Karpas-422 (cell line): ENCODE measurements around the gene TRIM71. TPM values are rescaled to one million over a fixed set of nuclear protein-coding genes. Genes with fewer than 3 reads are reported as not detected.

ENCODE experiments used
- DNase-seq: peaks from one replicate; pipeline ENCODE4 v3.0.0-alpha.2; 2015
- H2AFZ ChIP-seq: fragments of 200-600 bp; sonication (generic); 2 replicates; pipeline ENCODE4 v1.6.1; 2014; ENCODE audit warnings: antibody characterized with exemption, low read length, mixed read lengths
- H3K27ac ChIP-seq: fragments of 200-600 bp; sonication (generic); 2 replicates; pipeline ENCODE4 v1.5.1; 2014; ENCODE audit warnings: mild to moderate bottlenecking, low read length, moderate library complexity
- H3K27me3 ChIP-seq: fragments of 200-600 bp; sonication (generic); 2 replicates; pipeline ENCODE4 v1.6.1; 2014; ENCODE audit warnings: low read length, mixed read lengths
- H3K36me3 ChIP-seq: fragments of 200-600 bp; sonication (generic); 2 replicates; pipeline ENCODE4 v1.6.1; 2014; ENCODE audit warnings: low read length, mixed read lengths; ENCODE audit not compliant: insufficient read depth
- H3K4me1 ChIP-seq: fragments of 200-600 bp; sonication (generic); 2 replicates; pipeline ENCODE4 v1.6.1; 2014; ENCODE audit warnings: mild to moderate bottlenecking, low read length, mixed read lengths
- H3K4me2 ChIP-seq: fragments of 200-600 bp; sonication (generic); 2 replicates; pipeline ENCODE4 v1.6.1; 2014; ENCODE audit warnings: low read length, low read depth, mild to moderate bottlenecking; ENCODE audit not compliant: poor library complexity, severe bottlenecking
- H3K4me3 ChIP-seq: fragments of 200-600 bp; sonication (generic); 2 replicates; pipeline ENCODE4 v1.5.1; 2014; ENCODE audit warnings: mild to moderate bottlenecking, antibody characterized with exemption, low read length, mixed read lengths
- H3K79me2 ChIP-seq: fragments of 200-600 bp; sonication (generic); 2 replicates; pipeline ENCODE4 v1.6.1; 2014; ENCODE audit warnings: mild to moderate bottlenecking, low read length, mixed read lengths
- H3K9ac ChIP-seq: fragments of 200-600 bp; sonication (generic); 2 replicates; pipeline ENCODE4 v1.6.0; 2014; ENCODE audit warnings: low read length
- H3K9me2 ChIP-seq: fragments of 200-600 bp; sonication (generic), shearing (Covaris generic); replicated peaks from 2 replicates; pipeline ENCODE4 v1.6.0; 2014; ENCODE audit warnings: mild to moderate bottlenecking, low read length, moderate library complexity; ENCODE audit not compliant: insufficient read depth
- H3K9me3 ChIP-seq: fragments of 300-700, 200-600 bp; sonication (generic); 2 replicates; pipeline ENCODE4 v1.6.1; 2014; ENCODE audit warnings: low read length, mixed read lengths
- H4K20me1 ChIP-seq: fragments of 200-600 bp; sonication (generic); 2 replicates; pipeline ENCODE4 v1.6.1; 2014; ENCODE audit warnings: mild to moderate bottlenecking, antibody characterized with exemption, low read length, low read depth; ENCODE audit not compliant: insufficient read depth
- total RNA-seq: library from RNA; depleted of rRNA; stranded (reverse); fragments of >200 nt; shearing (Covaris generic); gene quantifications from 2 replicates; pipeline ENCODE4 v1.2.3, GENCODE V29; 2014; ENCODE audit warnings: low replicate concordance

Gene TRIM71
- total RNA-seq, 1 experiment from 2014 or later: not detected

DNA sequence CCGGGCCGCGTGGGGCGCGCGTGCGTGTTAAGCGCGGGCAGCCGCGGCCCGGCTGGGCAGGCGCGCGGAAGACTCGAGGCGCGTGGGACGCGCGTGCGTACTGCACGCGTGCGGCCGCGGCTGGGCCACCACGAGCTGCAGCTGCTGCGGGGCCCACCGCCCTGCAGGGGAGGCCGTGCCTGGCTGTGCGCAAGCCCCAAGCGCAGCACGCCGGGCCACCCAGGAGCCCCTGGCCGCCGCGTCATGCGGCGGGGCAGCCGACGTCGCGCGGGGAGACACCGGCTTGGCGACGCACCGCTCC lies 590 bp upstream of the TRIM71 start:
- no peaks in the 10 kb centered on the region for H3K9me3 ChIP-seq
- no peak for DNase-seq
- H3K9me2 ChIP-seq: no peaks in the 10 kb centered on the region
- H3K4me3 ChIP-seq: no peak overlapping the region
- no peak overlapping the region for H3K4me2 ChIP-seq
- no peak overlapping the region for H2AFZ ChIP-seq
- no peaks in the 10 kb centered on the region for H3K27me3 ChIP-seq
- H3K9ac ChIP-seq: no peak overlapping the region
- H4K20me1 ChIP-seq: no peaks in the 10 kb centered on the region
- no peaks in the 10 kb centered on the region for H3K36me3 ChIP-seq
- no peaks in the 10 kb centered on the region for H3K4me1 ChIP-seq
- H3K79me2 ChIP-seq: no peaks in the 10 kb centered on the region
- H3K27ac ChIP-seq: no peak overlapping the region

DNA sequence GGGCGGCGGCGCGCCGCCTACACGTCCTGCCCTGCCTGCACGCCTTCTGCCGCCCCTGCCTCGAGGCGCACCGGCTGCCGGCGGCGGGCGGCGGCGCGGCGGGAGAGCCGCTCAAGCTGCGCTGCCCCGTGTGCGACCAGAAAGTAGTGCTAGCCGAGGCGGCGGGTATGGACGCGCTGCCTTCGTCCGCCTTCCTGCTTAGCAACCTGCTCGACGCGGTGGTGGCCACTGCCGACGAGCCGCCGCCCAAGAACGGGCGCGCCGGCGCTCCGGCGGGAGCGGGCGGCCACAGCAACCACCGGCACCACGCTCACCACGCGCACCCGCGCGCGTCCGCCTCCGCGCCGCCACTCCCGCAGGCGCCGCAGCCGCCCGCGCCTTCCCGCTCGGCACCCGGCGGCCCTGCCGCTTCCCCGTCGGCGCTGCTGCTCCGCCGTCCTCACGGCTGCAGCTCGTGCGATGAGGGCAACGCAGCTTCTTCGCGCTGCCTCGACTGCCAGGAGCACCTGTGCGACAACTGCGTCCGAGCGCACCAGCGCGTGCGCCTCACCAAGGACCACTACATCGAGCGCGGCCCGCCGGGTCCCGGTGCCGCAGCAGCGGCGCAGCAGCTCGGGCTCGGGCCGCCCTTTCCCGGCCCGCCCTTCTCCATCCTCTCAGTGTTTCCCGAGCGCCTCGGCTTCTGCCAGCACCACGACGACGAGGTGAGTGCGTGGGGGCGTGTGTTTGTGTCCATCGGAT lies 602 bp downstream of the TRIM71 start:
- Histone ChIP-seq H3K4me3 (no peak overlapping the region), H3K4me2 (no peak overlapping the region)

DNA sequence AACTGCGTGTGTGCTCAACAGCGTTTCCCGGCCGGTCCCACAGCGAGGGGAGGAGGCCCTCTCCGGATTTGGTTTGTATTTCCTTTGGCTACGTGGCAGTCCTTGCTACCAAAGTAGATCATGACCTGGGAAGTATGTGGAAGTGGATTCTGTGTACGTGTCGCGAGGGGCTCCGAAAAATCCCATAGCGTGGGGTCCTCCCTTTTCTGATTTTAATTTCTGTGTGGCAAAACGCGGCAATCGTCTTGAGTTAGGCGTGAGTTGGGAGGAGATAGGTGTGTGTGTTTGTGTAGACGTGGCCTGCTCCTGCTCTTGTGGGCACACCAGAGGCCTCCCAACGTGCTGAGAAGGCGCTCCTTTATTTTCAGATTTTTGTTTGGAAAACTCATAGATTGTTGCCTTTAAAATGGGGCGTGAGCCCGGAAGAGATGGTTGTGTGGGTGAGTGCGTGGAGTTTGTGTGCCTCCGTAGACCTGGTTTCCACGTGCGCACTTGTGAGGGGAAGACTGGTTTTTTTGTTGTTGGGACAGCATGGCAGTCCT lies 1.2 kb downstream of the TRIM71 start:
- H3K9me3 ChIP-seq: no peaks in the 10 kb centered on the region
- H3K9me2 ChIP-seq: no peaks in the 10 kb centered on the region
- no peak overlapping the region for H3K4me3 ChIP-seq
- H3K36me3 ChIP-seq: no peaks in the 10 kb centered on the region
- H3K4me1 ChIP-seq: no peaks in the 10 kb centered on the region
- H4K20me1 ChIP-seq: no peaks in the 10 kb centered on the region
- H3K27ac ChIP-seq: no peak overlapping the region
- no peak overlapping the region for H3K9ac ChIP-seq
- no peak for DNase-seq
- no peak overlapping the region for H3K4me2 ChIP-seq
- H3K27me3 ChIP-seq: no peaks in the 10 kb centered on the region
- no peaks in the 10 kb centered on the region for H3K79me2 ChIP-seq
- no peak overlapping the region for H2AFZ ChIP-seq

More for the DNA sequence above, 602 bp downstream of the TRIM71 start:
- H3K9me2 ChIP-seq: no peaks in the 10 kb centered on the region
- no peaks in the 10 kb centered on the region for H4K20me1 ChIP-seq
- DNase-seq: no peak
- H3K9me3 ChIP-seq: no peaks in the 10 kb centered on the region
- H3K9ac ChIP-seq: no peak overlapping the region
- no peak overlapping the region for H3K27ac ChIP-seq
- H3K36me3 ChIP-seq: no peaks in the 10 kb centered on the region
- no peaks in the 10 kb centered on the region for H3K79me2 ChIP-seq
- H3K4me1 ChIP-seq: no peaks in the 10 kb centered on the region
- H2AFZ ChIP-seq: no peak overlapping the region
- no peaks in the 10 kb centered on the region for H3K27me3 ChIP-seq

DNA sequence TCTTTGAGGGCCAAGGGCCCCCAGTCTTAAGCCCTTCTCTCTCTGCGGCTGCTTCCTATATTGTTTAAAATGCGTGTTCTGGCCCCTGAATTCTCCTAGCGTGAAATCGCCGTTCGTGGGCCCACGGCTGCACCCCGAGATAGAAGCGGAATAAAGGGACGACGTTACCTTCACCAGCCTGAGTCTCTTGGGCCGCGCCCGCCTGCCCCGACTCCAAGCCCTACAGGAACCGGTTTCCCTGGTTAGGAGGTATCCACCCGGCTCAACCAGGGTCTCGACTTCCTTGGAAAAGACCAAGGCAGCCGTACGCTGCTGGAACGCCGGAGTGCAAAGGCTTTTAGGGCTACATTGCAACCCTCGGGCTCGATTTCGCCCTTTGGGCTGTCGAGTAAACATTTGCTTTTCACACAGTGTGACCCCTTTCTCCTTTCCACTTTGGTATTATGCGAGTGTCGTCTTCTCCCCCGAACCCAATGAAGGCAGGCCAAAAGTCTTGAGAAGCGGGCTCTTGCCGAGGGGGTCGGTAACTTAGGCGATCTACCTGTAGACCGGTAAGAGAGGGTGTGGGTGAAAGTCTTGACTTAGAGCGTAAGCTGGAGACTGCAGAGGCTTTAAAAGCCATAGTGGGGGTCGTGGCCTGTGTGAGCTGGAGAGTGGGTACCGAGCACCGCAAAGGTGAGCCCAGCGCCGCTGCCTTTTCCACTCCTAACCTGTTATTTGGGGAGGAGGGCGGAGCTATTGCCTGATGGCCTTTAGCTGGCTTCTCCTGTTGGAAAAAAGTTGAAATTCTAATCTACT lies 2.0 kb downstream of the TRIM71 start:
- no peak for DNase-seq
- no peak overlapping the region for H2AFZ ChIP-seq
- H3K9me3 ChIP-seq: no peaks in the 10 kb centered on the region
- no peak overlapping the region for H3K9ac ChIP-seq
- H3K9me2 ChIP-seq: no peaks in the 10 kb centered on the region
- no peak overlapping the region for H3K4me3 ChIP-seq
- H3K36me3 ChIP-seq: no peaks in the 10 kb centered on the region
- no peak overlapping the region for H3K4me2 ChIP-seq
- H3K27ac ChIP-seq: no peak overlapping the region
- H4K20me1 ChIP-seq: no peaks in the 10 kb centered on the region
- no peaks in the 10 kb centered on the region for H3K4me1 ChIP-seq
- no peaks in the 10 kb centered on the region for H3K27me3 ChIP-seq
- no peaks in the 10 kb centered on the region for H3K79me2 ChIP-seq

DNA sequence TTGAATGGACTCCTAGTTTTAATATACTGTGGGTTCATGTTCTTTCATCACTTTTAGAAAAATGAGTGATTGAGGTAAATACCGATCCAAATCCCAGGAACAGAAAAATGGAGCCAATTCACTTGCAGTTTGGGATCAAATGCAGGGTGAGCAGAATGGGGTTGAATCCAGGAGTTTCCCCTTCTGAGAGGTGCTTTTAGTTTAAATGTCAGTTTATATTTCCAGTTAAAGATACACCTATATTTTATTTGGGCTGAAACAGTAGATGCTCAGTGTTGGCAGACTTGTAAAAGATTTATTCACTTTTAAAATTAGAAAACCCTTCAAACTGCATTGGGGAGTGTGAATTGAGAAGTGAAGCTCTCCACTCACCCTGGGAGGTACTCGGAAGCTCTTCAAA lies 2.6 kb downstream of the TRIM71 start:
- no peaks in the 10 kb centered on the region for H3K36me3 ChIP-seq
- no peaks in the 10 kb centered on the region for H3K9me2 ChIP-seq
- H3K9ac ChIP-seq: no peak overlapping the region
- H2AFZ ChIP-seq: no peak overlapping the region
- H3K4me2 ChIP-seq: no peak overlapping the region
- H3K4me1 ChIP-seq: no peaks in the 10 kb centered on the region
- no peak for DNase-seq
- no peaks in the 10 kb centered on the region for H3K9me3 ChIP-seq
- H3K27me3 ChIP-seq: no peaks in the 10 kb centered on the region
- no peak overlapping the region for H3K27ac ChIP-seq
- H3K4me3 ChIP-seq: no peak overlapping the region
- no peaks in the 10 kb centered on the region for H3K79me2 ChIP-seq
- H4K20me1 ChIP-seq: no peaks in the 10 kb centered on the region

DNA sequence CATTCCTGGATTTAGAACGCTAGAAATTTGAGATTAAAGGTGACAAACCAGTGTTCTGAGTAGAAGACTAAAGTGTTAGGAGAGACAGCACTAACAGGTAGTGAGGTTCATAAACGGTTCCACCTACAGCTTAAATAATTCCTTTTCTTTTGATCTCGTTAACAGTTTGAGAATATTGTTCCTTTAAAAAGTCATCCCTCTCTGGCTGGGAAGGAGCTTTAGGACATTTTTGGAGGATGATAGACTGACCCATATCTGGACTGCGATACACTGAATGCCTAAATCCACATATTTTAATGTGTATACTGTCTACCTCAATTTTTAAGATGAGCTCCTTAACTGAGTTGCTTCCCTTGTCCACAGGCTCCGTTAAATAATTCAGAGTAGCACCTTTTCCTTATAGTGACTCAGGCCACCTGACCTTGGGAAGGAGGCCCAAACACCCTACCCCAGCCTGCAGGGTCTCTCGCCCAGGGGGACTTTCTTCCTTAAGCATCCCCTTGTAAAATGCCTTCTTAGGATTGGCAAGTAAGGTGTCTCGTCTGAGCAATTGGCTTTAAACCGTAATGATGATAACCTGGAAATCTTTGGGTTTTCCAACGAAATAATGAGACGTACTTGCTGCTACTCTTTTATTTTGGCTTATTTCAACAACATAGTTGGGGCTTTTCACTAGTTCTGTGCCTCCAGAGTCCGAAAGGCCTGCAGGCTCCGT lies 3.3 kb downstream of the TRIM71 start:
- Histone ChIP-seq H3K27me3 (no peaks in the 10 kb centered on the region), H3K36me3 (no peaks in the 10 kb centered on the region), H3K4me1 (no peaks in the 10 kb centered on the region), H3K79me2 (no peaks in the 10 kb centered on the region), H3K4me3 (no peak overlapping the region), H4K20me1 (no peaks in the 10 kb centered on the region), H2AFZ (no peak overlapping the region), H3K9me3 (no peaks in the 10 kb centered on the region), H3K27ac (no peak overlapping the region), H3K9me2 (no peaks in the 10 kb centered on the region), H3K9ac (no peak overlapping the region), H3K4me2 (no peak overlapping the region)
- DNase-seq: no peak

DNA sequence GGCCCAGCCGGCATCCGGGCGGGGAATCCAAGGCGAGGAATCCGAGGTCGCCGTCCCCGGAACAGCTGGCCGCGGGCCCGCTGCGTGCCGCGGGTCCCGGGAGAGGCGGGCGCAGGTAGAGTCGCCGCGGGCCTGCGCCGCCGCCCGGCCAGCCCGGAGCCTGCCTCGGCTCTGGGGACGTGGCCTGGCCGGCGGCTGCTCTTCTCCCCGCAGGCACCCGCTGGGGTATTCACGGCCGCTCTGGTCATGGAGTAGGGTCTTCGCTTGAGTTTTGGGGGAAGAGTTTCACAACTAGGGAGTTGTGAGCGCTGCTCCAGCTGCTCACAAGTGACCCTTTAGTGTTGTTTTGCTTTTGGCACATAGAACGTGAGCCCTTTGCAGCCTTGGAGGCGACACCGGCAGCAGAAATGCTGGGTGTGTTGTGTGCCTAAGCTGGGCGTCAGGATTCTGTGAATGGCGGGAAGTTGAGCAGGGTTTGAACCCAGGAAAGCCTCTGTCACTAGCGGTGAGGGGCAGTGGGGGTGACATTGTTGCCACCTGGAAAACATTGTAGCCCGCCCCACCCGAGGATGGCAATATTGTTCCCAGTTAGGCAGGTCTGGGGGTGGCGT lies 4.0 kb downstream of the TRIM71 start:
- Histone ChIP-seq H4K20me1 (no peaks in the 10 kb centered on the region), H3K9me2 (no peaks in the 10 kb centered on the region), H3K27ac (no peak overlapping the region), H3K79me2 (no peaks in the 10 kb centered on the region), H2AFZ (no peak overlapping the region), H3K9me3 (no peaks in the 10 kb centered on the region), H3K4me1 (no peaks in the 10 kb centered on the region), H3K4me3 (no peak overlapping the region), H3K4me2 (no peak overlapping the region), H3K27me3 (no peaks in the 10 kb centered on the region), H3K9ac (no peak overlapping the region), H3K36me3 (no peaks in the 10 kb centered on the region)
- DNase-seq: no peak
